GM13976 (cell line): ENCODE measurements around the gene LCMT1.

Source experiments
- DNase-seq: peaks from one replicate; pipeline ENCODE4 v3.0.0; 2012; ENCODE audit warnings: low spot score
- CTCF ChIP-seq: IDR thresholded peaks from 2 replicates; pipeline ENCODE4 v1.5.1; 2012; ENCODE audit warnings: borderline replicate concordance, mild to moderate bottlenecking; ENCODE audit not compliant: insufficient read depth; ENCODE audit errors: extremely low read depth, missing control alignments, control extremely low read depth
- in situ Hi-C: fragments of 300-500 bp; cut with MboI; formaldehyde crosslinking; loops from one replicate; pipeline ENCODE4 v1.12.0; 2022; ENCODE audit warnings: low sequenced_read_pairs, mixed read lengths, inconsistent platforms; ENCODE audit not compliant: unreplicated experiment

LCMT1 gene

GRCh38 chr16:25184771-25185170, 73.2 kb downstream of the LCMT1 start:
- TF ChIP-seq CTCF = no peak
- in situ Hi-C loops = no loop called here
- DNase-seq = no peak

- in situ Hi-C loops = no loop called here
- no peak for TF ChIP-seq CTCF
- DNase-seq = no peak
These were observed 75.9 kb downstream of the LCMT1 start for GRCh38 chr16:25187491-25187795.

- no peak for TF ChIP-seq CTCF
- no peak for DNase-seq
- in situ Hi-C loops = no loop called here
These were observed 77.8 kb downstream of the LCMT1 start for GRCh38 chr16:25189305-25189704.

- no peak for TF ChIP-seq CTCF
- in situ Hi-C loops = no loop called here
- DNase-seq = no peak
These were observed 80.6 kb downstream of the LCMT1 start for GRCh38 chr16:25192096-25192495.

GRCh38 chr16:25194273-25194878, 82.8 kb downstream of the LCMT1 start:
- in situ Hi-C loops = no loop called here
- DNase-seq = no peak
- no peak for TF ChIP-seq CTCF

DNA sequence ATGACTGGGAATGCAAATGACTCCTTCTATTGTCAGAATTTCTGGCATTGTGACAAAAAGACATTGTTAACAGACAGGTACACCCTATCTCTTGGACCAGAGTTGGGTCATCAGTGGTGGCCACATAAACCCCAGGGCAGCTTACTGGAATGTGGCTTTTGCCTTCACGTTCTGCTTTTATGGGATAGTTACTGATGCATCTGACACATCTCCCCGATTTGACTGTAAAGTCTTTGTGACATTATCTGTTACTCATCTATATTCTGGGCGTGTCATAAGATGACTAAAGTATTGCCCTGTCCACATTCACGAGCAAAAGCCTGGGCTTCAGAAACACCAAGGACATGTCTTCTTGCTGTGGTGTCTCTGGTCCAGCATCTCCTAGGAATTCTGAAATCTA, 86.5 kb downstream of the LCMT1 start:
- TF ChIP-seq CTCF = no peak
- in situ Hi-C loops = no loop called here
- no peak for DNase-seq

GRCh38 chr16:25199457-25199856, 87.9 kb downstream of the LCMT1 start:
- in situ Hi-C loops = no loop called here
- no peak for DNase-seq
- TF ChIP-seq CTCF = no peak
